GM19240 (cell line): ENCODE measurements around the gene LPIN2.
"Not testable (repeated sequence)": the region's sequence is repeated elsewhere in the genome, so short reads cannot be mapped to it uniquely, and the experiment has no call there.

ENCODE experiments used
- DNase-seq: peaks from one replicate; pipeline ENCODE4 v3.0.0; 2011; ENCODE audit warnings: low spot score; ENCODE audit not compliant: insufficient read length

LPIN2 gene

DNA sequence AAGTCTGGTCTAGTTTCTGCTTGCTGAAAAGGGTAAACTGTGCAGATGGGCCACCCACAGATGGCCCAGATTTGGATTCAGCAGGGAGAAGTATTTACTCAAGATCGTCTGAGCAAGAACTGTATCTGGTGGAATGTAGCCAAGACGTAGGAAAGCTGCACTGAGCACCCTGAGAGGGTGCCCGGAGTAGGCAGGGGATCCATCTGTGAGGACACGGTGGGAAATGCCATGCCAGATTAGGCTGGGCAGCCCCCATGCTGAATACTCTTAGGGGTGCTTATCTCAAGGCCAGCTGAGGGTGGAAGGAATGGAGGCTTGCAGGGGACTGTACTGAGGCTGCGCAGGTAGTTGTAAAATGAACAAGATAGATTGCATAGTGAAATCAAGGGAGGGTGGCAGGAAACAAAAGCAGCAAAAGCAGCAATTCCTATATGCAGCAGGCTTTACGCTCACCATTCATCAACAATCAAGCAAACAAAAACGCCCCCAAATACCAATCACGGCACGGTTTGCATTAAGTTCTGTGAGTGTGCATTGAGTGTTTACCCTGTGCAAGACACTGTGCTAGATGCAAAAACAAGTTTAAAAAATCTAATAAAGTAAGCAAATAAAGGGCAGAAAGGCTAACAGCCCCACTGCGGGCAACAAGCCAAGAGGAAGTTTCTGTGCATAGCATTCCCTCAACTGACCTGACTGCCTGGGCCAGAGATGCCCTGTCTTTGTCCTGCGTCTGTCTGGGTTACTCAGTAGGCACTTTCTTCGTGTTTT is 32.2 kb upstream of the LPIN2 start:
- no peak for DNase-seq

DNA sequence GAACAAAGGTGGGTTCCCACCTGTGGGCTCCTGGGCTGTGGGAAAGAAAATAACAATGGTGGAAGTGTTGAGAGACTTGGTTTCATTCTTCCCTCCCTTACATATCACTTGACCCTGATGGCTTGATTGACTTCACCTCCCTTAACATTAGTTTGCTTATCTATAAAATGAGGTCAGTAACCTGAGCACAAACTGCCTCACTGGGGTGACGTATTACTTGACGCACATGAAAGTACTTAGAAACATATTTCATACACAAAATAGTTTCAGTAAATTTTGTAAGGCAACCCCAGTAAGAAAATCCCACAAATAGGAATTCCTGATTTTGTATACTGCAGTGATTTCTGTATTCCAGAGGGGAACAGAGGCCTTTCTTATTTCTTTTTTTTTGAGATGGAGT is 29.4 kb upstream of the LPIN2 start:
- no peak for DNase-seq

DNA sequence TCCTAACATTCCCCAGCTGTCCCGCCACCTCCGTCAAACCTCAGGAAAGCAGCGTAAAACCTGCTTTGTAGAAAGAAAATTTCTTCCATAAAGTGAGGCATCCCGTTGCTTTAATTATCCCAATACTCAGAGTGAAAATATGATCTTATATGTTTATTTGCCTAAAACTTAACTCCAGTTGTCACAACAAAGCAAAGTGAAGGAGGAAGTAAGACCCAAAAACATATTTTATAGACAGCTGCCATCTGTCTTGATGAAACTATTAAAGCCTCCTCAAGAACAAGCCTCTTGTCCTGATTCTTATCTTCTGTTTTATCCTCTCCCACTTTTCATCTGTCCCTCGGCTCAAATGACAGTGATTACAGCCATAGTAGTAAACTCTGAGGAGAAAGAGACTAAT is 28.9 kb upstream of the LPIN2 start:
- DNase-seq = no peak

DNA sequence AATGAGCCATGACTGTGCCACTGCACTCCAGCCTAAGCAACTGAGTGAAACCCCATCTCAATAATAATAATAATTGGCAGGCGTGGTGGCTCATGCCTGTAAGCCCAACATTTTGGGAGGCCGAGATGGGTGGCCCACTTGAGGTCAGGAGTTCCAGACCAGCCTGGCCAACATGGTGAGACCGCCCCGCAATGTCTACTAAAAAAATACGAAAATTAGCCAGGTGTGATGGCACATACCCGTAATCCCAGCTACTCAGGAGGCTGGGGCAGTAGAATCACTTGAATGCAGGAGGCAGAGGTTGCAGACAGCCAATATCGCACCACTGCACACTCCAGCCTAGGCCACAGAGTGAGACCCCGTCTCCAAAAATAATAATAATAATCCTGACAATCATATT is 27.9 kb upstream of the LPIN2 start:
- DNase-seq = no peak

DNA sequence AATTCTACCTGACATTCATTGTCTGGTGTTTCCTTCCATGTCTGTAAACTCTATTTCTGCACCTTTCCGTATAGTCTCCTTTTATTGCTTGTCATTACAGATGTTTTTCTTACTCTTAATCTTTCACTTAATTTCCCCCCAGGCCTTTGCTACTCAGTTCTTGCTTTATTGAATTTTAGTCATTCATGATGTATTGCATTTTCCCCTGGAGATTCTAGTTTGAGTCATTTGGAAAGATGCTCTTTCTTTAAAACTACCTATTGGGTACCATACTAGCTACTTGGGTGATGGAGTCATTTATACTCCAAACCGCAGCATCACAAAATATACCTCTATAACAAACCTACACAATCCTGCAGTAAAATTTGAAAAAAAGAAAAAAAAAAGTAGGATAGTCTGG is 27.2 kb upstream of the LPIN2 start:
- no peak for DNase-seq

DNA sequence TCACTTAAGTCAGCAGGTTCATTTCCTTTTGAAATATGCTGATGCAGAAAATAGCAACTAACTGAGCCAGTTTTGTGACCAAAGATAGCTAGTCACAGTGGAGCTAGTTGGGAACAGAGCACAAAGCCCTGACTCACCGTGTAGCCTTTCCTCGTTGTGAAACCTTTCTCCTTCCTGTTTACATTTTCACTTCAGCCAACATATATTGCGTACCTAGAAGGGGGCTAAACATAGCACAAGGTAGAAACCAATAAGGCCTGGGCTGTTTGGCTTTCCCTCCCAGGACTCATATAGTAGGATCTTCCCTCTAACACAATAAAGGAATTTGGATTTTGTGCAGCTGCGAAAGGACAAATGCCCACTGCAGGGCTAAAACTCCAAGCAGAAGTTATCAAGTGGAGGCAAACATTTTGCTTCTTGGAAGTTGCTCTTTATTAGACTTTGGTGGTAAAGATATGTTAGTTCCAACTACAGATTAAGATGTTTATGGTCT is 24.5 kb upstream of the LPIN2 start:
- DNase-seq = peak; percentile 54

DNA sequence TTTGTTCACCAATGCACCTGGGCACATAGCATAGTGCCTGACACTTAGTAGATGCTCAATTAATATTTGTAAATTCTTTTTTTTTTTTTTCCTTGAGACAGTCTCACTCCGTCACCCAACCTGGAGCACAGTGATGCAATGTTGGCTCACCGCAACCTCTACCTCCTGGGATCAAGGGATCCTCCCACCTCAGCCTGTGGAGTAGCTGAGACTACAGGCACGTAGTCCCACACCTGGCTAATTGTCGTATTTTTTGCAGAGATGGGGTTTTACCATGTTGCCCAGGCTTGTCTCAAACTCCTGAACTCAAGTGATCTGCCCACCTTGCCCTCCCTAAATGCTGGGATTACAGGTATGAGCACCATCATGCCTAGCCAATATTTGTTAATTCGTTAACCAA is 23.2 kb upstream of the LPIN2 start:
- DNase-seq = no peak

DNA sequence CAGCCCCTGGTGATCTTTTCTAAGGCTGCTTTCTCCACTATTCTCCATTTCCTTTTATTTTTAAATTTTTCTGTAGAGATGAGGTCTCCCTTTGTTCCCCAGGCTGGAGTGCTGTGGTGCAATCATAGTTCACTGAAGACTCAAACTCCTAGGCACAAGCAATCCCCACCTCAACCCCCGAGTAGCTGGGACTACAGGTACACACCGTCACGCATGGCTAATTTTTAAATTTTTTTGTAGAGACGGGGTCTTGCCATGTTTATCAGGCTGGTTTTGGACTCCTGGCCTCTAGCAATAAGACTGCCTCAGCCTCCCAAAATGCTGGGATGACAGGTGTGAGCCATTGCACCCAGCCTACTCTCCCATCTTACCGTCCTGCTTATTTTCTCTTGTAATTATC is 22.7 kb upstream of the LPIN2 start:
- DNase-seq = no peak

DNA sequence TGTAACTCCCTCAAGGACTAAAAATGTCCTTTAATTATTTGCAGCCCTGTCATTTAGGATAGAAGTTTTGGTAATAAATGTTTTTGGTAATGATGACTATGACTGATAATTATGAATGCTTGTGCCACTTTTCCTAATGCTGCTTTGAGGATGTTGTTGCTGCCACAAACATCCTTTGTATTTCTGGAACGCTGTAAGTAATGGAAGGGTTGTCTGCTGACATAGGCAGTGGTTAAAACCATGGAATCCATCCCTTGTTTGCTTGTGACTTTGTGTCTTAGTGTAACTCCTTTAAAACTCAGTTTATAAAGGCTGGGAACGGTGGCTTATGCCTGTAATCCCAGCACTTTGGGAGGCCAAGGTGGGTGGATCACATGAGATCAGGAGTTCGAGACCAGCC is 19.8 kb upstream of the LPIN2 start:
- no peak for DNase-seq

DNA sequence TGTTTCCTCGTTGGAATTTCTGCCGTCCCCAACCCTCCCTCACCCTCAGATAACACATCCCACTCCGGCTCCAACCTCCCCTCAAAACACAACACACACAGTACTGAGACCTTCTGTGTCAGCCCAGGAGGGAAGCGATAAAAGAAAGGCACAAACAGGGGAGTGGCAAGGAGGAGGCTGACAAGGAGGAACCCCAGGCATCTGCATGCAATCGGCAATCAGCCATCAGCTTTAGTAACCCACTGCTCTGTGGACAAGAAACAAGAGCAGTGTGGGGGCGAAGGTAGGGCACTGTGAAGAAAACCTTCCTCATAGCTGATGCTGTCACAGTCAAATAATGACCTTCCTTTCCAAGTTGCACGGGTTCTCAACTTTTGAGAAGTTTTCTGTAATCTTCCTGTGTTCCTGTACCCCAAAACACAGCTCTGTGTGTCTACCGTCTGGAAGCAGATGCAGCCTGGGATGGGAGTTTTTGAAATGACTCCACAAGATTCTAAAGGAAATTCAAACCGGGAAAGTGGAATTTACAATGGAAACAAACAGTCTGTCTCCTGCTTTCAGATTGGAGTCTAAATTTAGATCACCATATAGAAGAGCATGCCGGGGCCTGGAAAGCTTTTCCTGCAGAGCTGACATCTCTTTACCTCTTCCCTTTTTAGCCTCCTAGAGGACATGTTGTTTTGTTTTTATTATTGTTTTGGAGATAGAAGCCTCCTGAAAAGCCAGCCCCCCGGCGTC is 16.4 kb upstream of the LPIN2 start:
- DNase-seq = no peak

DNA sequence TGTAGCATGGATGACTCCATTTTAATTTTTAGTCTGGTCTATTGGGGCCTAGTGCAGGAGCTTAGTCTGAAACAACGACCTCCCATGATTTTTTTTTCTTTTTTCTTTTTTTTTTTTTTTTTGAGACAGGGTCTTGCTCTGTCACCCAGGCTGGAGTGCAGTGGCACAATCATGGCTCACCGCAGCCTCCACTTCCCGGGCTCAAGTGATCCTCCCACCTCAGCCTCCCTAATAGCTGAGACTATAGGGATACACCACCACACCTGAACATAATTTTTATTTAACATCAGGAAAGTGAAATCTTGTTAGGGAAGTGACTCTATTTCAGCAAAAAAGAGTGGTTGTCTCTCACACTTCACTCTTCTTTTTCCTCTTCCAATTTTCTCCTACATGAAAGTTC is 15.2 kb upstream of the LPIN2 start:
- not testable (repeated sequence) for DNase-seq

DNA sequence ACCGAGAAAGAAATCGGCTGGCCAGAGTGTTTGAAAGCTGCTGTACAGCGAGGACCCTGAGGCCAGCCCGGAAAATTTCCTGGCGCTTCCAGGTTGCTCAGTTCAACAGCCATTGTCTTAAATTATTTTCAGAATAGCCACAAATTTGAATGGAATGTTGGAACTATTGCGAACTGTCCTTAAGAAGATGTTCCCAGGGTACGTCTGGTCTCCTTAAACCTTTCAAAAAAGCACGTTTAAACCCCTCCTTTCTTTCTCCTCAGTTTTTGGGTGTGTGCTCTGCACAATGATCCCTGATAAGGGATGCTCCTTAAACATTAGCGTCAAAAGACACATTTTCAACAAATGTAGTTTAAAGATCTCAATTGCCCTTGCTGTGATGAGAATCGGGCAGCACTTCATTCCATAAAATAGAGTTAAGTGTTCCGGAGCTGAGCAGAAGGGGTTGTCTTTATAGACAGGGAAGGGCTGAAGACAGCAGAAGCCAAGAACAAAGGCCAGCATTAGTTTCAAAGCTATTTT is 14.5 kb upstream of the LPIN2 start:
- no peak for DNase-seq

DNA sequence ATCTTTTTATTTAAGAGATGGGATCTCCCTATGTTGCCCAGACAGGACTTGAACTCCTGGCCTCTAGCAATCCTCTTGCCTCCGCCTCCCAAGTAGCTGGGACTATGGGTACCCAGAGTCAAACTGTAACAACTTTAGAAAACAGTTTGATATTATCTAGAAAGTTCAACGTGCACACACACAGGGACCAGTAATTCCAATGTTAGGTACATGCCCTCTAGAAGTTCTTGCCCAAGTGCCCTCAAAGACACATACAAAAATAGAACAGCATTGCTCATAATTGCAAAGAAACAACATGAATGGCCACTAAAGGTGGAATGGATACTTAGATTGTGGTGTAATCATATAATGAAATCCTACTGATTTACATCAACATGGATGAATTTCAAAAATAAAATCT is 12.6 kb upstream of the LPIN2 start:
- DNase-seq = no peak

DNA sequence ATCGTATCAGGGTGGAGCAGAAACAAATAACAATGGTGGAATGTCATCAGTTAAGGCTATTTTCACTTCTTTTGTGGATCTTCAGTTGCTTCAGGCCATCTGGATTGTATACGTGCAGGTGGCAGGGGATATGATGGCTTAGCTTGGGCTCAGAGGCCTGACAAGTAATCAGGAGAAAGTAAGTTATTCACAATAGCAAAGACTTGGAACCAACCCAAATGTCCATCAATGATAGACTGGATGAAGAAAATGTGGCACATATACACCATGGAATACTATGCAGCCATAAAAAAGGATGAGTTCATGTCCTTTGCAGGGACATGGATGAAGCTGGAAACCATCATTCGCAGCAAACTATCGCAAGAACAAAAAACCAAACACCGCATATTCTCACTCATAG is 10.7 kb upstream of the LPIN2 start:
- not testable (repeated sequence) for DNase-seq

DNA sequence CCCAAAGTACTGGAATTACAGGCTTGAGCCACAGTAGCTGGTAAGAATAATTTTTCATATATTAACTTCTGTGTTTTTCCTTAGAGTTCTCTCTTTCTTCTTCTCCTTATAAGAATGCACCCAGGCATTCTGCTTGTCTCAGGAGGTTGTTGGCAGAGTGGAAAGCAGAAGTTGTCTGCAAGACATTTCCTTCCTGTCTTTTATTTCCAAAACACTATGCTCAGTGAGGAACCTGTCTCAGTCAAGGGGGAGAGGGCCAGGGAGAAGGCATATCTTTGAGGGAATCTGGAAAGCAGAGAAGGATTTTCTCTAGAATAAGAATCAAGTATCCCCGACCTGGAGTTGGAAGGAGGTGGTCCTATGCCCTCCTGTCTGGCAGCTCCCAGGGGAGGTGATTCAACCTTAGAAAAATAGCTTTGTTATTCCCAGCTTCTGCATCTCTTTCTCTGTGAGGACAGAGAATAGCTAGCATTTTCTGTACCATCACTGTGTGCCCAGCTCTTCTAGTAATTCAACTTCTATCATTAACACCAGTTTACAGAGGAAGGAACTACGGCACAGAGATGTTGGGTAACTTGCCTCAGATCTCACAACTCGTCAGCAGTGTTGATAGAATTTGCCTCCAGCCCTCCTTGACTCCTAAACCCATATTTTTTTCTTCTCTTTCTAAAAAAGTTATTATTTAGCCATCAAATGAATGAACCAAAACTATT is 3.8 kb upstream of the LPIN2 start:
- no peak for DNase-seq

DNA sequence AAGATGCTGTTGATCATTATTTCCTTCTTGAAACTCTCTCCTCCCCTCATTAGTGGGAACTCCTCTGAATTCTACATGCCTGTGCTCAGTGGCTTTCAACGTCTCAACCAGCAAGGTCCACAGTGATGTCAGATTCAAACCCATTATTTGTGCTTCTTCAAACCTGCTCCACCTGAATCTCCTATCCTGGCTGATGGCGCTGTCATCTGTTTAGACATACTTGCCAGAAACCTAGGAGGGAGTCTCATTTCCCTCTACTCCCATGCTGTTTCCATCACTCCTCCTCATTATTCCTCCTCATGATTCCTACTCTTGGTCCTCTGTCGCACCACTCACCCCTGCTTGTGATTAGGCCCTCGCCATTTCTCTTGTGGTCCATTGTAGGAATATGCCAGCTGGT is 2.9 kb upstream of the LPIN2 start:
- no peak for DNase-seq

DNA sequence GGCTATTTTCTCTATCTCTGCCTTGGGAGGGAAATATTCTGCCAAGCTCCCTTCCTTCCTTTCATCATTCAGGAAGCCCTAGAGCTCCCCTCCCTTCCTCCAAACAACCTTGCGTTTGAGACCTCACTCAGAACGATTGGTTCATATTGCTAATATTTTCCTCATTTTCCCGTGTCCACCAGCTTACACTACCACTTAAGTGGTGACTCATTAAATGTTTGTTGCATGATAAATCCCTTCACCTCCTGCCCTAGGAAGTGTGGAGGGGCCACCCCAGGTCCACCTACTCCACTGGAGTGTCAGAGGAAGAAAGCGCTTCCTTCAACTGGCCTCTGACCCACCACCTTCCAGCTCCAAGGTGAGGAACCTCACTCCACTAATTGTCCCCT is 2.3 kb upstream of the LPIN2 start:
- DNase-seq = no peak

DNA sequence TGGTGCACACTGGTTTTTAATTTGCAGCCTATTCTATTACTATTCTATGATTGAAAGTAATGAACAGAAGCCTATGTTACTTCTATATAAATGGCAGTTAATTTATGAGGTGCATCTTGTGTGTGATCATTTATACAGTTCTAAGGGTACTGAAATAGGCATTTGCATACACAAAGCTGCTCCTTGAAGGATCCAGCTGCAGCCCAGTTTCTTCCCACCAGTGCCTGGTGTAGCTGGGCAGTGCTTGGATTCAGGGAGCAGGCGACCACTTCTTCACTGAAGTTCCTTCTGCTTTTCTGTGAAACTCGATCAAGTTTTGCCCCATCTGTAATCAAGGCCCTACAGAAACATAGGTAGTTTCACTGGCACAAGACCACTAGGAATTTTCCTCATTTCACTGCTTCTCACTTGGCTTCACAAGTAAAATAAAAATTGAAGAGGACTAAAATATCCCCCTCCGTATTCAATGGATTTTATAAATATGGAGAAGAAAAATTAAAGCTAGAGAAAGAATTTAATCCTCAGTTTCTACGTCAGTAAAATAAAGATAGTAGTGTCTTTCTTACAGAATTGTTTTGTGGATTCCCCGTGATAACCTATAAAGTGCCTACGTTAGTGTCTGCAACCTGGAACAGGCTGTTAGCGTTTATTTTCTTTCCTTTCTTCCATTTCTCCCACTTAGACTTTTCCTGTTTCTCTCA is 1.7 kb upstream of the LPIN2 start:
- DNase-seq = no peak

DNA sequence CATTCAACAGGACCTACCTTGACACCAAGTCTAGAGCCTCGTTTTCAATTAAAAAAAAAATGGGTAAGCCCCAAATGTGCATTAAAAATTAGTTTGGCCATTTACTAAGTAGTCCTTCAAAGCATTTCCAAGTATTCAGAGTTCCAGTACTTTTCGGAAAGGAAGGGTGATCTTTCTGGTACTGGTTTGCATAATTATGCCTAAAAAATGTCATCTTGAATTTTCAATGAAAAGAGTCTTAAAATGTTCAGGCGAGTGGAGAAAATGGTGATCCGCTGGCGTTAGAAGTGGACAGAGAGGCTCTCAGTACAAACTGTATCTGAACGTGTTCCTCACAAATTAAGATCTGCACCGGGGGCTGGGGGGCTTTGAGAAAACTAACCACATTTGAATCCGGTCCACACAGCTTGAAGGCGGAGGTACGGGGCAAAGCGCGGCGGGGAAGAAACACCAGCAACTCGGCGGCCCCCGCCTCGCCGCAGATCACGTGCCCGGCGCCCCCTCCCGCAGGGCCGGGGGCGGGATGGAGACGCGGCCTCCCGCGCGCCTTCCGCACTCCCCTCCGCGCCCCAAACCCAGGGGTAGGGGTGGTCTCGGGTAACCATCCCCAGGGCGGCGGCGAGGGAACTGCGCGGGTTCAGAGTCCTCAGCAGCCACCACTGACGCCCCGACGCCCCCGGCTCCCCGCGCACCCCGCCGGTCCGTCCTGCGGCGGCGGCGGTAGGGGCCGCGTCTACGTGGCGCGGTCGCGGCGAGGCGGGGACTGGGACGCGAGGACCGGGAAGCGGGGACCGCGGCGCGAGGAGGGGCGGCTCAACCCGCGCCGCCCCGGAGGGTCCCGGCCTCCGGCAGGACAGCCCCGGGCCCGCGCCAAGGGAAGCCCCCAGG is 564 bp downstream of the LPIN2 start:
- no peak for DNase-seq

DNA sequence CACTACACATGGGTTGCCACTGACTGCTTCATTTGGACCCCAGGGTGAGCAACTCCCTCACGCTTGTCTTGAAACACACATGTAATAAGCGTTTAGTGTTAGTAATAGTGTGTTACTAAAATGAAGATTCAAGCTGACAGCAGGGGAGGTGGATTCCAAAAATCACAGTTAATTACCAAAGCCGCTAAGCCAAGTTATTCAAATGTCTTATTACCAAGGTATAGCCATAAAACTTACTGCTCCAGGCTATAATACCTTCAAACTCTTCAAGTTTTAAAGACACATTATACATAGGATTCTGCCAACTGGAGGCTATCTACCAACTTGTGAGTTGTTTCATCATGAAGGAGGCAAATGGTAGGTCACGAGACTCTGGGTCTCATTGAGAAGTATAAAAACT is 2.9 kb downstream of the LPIN2 start:
- DNase-seq = no peak
